NCI-H226 (cell line): Measurements from ENCODE around the gene PSTPIP2.
A peak's percentile ranks its signal among the peaks of the same experiment; 100 is the strongest.
"Not testable (repeated sequence)": the region's sequence is repeated elsewhere in the genome, so short reads cannot be mapped to it uniquely, and the experiment has no call there.

Source experiments
- DNase-seq: peaks from one replicate; pipeline ENCODE4 v3.0.0-alpha.2; 2015

The PSTPIP2 gene, protein sequence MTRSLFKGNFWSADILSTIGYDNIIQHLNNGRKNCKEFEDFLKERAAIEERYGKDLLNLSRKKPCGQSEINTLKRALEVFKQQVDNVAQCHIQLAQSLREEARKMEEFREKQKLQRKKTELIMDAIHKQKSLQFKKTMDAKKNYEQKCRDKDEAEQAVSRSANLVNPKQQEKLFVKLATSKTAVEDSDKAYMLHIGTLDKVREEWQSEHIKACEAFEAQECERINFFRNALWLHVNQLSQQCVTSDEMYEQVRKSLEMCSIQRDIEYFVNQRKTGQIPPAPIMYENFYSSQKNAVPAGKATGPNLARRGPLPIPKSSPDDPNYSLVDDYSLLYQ

DNA sequence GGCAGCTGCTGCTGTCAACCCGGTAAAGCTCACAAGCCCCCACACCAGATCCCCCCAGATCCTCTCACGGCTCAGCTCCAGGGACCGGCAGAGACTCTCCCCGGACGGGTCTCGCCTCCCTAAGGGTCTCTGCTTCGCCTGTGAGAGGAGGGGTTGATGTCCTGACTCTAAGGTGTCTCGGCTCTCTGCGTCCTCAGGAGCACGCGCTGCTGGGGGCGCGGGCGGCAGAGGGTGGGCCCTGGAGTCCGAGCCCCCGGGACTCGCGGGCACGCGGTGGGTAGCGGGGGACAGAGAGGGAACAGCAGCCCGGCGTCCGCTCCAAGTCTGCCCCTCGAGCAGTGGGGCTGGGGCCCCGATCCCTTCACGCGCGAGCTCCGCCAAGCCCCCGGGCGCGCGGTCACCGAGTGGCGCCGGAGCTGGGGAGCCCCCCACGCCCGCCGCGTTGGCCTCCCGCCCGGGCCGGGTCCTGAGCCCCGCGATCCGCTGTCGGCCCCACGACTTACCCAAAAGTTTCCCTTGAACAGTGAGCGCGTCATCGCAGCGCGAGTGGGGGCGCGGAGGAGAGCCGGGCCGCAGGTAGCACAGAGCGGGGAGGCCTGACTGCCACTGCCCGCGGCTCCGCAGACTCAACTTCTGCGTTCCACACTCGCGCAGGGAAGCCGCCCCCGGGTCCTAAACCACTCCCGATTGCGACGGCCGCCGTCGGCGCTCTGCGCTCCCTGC lies at the start of gene PSTPIP2:
PSTPIP2 (minus strand) TSS at position 608 of the 723 bp plus-strand sequence; CDS start at position 536, 72 bp downstream.
- DNase-seq: peak; percentile 39

DNA sequence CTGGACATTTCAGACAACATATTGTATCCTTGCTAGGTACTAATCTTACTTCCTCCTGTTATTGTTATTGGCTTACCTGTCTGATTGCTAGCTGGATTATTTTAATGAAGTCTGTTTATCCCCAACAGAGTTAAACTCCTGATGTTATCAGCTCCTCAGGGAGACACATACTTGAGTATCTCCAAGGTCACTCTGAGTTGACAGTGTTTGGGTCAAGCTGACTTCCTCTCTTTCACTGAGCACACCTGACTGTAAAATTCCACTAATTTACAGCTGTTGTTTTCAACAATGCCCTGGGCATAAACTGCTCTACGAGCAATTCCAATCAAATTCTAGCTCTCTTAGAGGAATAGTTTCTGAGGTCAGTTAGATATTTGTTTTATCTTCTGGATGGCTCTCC lies 41.7 kb upstream of the PSTPIP2 start:
- DNase-seq: no peak

DNA sequence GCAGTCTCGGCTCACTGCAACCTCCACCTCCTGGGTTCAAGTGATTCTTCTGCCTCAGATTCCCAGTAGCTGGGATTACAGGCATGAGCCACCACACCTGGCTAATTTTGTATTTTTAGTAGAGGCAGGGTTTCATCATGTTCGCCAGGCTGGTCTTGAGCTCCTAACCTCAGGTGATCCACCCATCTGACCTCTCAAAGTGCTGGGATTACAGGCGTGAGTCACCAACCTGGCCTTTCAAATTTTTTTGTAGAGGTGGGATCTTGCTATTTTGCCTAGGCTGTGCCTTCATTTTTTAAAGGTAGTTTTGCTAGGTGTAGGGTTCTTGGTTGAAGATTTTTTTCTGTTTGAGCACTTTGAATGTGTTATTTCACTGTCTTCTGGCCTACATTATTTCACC lies 38.3 kb upstream of the PSTPIP2 start:
- DNase-seq: no peak

DNA sequence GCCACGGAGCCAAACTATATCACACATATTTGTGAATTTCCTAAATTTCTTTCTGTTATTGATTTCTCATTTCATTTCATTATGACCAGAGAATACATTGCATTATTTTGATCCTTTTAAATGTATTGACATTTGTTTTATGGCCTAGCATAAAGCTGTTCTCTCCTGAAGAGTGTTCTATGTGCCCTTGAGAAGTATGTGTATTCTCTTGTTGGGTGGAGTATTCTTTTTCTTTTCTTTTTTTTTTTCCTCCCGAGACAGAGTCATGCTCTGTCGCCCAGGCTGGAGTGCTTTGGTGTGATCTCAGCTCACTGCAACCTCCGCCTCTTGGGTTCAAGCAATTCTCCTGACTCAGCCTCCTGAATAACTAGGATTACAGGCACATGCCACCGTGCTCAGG lies 37.3 kb upstream of the PSTPIP2 start:
- no peak for DNase-seq

DNA sequence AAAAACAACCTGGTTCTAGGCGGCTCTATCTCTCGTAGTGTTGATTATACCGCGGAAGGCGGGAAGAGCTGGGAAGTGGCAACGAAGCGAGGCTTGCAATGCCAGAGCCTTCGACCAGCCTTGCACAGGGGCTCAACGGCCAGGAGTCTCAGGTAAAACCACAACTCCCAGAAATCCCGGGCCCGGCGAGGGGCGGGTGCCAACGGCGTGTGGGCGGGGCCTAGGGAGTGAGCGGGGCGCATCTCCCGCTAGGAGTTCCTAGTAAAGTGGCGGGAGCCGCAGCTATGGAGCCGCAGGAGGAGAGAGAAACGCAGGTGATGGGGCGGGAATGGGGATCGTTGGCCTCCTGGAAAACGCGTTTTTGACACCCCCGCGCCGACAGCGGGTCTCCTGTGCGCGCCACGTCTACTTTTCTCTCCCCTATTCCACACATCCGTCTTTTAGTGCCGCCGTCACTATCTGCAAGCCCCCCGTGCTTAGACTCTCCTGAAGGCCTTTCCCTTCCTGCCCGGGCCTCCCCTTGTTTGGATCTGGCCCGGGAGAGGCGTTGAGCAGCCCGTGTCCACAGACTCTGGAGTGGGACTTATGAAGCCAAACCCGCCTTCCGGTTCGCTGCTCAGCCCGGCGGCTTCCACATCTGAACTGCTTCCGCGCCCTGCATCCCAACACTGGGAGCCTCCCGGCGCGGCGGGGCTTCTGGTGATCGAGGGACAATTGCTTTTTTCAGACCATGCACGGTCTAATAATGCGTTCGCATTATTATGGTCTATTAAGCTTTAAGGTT lies 32.3 kb upstream of the PSTPIP2 start, which contains the start of gene HAUS1:
HAUS1 (plus strand) TSS at position 258 of the 784 bp plus-strand sequence; CDS start at position 285, 27 bp downstream.
- DNase-seq: peak; percentile 71

DNA sequence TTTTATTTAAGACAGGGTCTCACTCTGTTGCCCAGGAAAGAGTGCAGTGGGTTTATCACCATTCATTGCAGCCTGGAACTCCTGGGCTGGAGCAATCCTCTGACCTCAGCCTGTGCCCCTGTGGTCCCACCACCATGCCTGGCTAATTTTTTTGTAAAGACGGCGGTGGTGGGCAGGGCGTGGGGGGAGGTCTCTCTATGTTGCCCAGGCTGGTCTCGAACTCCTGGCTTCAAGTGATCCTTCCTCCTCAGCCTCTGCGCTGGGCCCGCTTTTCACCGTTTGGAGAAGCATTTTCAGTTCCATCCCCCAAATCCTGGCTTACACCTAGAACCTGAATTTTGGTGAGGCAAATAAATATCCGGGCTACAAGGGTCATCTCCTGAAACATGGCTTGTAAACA lies 27.4 kb upstream of the PSTPIP2 start:
- DNase-seq: no peak

DNA sequence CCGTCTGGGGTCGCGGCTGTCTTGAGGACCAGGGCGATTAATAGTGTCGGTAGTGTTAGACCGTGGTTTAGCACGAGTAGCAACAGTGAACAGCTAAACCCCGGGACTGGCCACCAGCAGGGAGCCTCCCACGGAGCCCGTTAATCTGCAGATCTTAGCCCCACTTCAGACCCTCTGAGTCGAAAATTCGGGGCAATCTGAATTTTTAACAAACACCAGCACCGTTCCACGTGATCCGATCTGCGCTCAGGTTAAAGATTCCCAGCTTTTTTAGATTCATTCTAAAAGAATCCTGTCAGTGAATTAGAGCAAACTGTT lies 26.5 kb upstream of the PSTPIP2 start:
- no peak for DNase-seq

DNA sequence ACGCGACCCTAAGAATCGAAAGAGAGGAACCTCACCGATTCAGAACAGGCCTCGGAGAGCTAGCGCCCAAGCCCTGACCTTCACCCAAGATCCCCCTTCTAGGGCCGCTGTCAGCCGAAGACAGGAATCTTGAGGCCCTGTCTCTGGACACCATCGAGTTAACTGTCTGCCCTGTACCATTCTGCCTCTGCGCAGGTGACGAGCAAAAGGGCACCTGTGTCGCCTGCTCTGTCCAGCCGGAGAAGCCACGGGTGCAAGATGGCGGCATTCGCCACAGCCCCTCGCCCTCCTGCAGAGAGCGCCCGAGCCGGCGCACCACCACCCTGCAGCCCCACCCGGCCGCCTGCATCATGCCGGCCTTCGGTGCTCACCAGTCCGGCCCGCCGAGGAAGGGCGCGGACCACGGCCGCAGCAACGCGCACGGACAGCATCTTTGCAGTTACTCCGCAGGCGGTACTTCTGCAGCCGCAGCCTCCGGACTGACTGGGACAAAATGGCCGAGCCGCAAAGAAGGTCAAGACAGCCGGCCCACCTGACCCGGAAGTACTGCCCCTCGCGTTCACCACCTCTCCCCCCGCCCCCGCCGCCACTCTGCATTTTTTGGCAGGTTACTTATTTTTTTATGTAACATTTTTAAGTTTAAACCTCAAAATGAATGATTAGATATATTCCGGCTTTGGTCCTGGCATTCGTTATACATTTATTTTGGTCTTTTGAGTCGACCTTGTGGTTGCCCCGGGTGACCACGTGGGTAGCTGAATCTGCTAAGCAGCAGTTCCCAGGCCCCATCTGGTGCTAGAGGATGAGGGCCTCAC lies 25.9 kb upstream of the PSTPIP2 start, which contains the start of gene ATP5F1A:
ATP5F1A (minus strand) TSS at position 496 of the 815 bp plus-strand sequence; CDS start at position 431, 65 bp downstream.
- DNase-seq: peak; percentile 68

DNA sequence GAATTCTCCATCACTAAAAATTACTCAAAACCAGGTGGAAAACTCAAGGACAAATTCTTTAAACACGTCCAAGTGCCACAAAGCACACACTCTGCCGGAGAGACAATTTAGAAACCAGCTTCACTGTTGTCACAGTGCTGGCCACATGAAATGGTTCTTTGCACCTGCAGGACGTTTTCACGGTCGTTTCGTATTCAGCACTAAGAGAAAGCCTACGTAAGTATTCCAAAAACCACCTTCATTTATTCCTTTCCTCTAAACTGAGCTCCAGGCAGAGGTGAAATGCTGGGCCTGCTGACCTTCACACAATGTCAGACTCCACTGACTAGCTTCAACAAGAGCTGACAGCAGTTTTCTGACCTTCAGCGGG lies 25.4 kb upstream of the PSTPIP2 start:
- DNase-seq: no peak

DNA sequence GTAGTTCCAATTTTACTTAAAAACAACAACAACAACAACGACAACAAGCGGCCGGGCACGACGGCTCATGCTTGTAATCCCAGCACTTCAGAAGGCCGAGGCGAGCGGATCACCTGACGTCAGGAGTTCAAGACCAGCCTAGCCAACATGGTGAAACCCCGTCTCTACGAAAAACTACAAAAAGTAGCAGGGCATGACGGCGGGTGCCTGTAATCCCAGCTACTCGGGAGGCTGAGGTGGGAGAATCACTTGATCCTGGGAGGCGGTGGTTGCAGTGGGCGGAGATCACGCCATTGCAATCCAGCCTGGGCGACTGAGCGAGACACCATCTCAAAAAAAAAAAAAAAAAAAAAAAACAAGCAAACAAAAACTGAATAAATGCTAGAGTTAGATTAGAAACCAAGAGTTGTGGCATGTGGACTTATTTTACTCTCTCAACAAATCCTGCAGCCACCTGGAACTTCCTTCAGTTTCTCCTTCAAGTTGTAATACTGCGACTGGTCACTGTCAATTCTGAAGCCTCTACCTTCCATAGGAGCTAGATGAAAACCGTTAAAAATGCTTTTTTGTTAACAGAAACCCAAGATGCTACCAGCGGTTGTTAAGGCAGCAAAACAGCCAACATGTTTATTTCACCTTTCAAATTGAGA lies 24.7 kb upstream of the PSTPIP2 start:
- no peak for DNase-seq

DNA sequence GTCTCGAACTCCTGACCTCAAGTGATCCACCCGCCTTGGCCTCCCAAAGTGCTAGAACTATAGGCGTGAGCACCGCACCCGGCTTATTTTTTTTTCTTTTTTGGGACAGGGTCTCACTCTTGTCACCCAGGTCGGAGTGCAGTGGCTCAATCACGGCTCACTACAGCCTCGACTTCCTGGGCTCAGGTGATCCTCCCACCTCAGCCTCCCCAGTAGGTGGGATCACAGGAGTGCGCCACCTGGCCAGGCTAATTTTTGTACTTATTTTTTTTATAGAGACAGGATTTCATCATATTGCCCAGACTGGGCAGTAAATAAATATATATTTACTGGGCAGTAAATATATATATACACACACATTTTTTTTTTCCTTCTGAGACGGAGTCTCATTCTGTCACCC lies 23.5 kb upstream of the PSTPIP2 start:
- DNase-seq: no peak

DNA sequence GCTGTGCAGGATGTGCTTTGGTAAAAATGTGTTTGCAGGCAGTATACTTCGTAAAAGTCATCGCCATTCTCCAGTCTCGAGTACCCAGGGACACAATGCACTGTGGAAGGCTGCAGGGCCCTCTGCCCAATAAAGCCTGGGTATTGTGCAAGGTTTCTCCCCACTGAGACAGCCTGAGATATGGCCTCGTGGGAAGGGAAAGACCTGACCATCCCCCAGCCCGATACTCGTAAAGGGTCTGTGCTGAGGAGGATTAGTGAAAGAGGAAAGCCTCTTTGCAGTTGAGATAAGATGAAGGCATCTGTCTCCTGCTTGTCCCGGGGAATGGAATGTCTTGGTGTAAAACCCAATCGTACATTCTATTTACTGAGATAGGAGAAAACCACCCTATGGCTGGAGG lies 16.4 kb upstream of the PSTPIP2 start:
- DNase-seq: not testable (repeated sequence)

DNA sequence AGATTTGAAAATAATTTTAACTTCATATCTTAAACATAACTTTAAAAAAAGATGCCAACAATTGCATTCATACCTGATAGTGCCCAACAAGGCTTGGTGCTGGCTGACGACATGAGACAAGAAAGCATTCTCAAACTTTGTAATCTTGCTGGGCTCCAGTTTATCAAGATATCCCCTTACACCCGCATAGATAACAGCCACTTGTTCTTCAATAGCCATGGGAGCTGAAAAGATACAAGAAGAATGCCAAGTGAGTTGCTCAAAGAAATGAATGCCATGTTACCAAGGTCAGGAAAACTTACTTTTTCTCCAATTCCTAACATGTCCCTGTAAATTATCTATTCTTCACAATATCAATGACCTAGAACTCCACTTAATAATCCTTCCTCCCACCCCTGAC lies 12.4 kb upstream of the PSTPIP2 start:
- DNase-seq: no peak

DNA sequence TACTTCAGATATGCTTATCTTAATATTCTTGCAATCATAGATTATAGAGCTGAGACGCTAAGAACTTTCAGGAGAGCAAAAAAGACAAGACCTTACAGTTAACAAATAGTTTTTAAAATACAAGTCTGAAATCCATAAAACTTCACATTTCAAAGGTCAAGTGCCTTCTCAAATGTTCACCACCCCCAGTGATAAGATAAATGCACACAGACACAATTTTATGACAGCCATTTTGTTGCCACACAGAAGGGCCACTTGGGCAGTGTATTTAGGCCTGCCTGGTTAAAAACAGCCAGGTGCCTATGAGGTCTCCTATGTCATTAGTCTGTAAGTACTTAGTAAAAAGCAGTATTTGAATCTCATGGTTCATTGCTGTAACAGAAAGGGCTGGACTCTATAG lies 8.1 kb upstream of the PSTPIP2 start:
- no peak for DNase-seq

DNA sequence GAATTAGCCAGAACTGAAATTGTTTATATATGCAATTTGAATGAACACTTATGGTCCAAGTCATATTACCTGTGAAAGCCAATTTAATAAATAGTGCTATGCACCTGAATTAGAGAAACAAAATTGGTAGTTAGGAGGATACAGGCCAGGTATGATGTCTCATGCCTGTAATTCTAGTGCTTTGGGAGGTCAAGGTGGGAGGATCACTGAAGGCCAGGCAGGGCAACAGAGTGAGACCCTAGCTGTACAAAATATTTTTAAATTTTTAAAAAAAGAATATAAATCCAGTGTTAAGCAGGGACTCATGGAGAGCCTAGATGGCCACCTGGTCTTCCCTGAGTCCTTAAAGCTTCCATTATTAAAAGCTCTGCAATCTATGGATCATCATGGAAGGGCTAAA lies 7.3 kb upstream of the PSTPIP2 start:
- DNase-seq: no peak

DNA sequence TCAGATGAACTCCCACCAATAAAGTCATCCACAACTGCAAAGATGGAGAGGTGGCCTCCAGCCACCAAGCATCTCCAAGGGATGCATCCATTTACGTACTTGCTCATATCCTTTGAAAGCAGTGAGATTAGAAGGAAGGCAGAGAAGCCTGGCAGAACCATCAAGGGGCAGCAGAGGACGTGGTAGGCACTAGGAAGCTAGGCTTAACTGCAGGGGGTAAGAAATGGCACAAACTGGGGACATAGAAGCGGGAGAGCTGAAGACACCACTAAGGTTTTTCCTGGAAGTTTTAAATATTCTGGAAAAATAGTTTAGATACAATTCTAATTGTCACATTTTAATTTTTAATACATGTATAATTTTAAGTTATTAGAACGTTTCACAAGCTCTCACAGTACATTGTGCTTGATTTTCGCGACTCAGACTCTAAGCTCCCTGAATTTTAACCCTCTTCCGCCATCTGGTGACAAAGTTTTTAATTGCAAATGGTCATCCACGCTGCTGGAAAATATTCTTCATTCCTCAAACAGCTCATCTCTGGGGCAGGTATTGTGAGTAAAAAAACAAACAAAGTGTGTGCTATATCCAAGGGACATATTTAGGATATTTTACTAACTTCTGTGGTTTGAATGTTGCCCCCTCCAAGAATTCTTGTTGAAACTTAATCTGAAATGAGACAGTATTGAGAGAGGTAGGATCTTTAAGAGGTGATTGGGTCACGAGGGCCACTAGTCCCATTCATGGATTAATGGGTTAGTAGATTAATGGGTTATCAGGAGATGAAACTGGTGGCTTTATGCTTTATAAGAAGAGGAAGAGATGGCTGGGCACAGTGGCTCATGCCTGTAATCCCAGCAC lies 1.6 kb upstream of the PSTPIP2 start:
- peak; percentile 41 for DNase-seq

DNA sequence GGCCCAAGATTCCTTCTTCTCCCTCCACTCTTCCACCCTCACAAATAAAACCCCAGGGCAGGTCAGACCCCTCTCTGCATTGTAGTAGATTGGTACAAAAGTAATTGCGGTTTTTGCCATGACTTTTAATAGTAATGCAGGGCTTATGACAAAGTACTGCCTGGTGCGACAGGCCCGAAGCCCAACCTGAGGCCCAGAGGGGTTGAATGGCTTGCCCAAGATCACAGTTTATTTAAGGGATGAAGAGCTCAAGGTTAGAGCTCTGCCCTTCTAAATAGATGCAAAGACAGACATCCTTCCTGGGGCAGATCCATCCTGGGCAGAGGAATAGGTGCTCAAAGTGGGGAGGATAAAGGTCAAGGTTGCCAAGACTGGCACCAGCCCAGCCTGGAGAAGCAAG lies 899 bp upstream of the PSTPIP2 start:
- DNase-seq: no peak

DNA sequence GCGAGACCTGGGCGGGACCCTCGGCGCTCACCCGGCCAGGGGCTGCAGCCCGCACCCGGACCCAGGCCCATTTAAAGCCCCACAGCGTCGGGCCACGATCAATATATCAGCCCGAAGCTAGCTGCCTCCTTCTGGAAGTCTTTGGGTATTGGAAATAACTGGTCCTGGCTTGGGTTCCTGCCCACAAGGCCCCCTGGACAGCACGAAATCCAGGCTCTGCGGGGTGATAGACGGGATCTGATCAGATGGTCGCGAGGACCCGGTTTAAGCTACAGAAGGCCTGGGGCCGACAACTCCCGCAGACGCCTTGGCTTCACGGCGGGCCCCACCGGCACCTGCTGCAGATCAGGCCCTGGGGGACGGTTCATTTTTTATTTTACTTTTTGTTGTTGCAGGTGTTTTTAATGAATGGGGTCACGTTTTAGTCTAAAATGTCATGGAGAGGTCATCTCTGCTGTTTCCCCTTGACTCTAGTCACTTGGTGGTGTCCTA lies 362 bp upstream of the PSTPIP2 start:
- no peak for DNase-seq

DNA sequence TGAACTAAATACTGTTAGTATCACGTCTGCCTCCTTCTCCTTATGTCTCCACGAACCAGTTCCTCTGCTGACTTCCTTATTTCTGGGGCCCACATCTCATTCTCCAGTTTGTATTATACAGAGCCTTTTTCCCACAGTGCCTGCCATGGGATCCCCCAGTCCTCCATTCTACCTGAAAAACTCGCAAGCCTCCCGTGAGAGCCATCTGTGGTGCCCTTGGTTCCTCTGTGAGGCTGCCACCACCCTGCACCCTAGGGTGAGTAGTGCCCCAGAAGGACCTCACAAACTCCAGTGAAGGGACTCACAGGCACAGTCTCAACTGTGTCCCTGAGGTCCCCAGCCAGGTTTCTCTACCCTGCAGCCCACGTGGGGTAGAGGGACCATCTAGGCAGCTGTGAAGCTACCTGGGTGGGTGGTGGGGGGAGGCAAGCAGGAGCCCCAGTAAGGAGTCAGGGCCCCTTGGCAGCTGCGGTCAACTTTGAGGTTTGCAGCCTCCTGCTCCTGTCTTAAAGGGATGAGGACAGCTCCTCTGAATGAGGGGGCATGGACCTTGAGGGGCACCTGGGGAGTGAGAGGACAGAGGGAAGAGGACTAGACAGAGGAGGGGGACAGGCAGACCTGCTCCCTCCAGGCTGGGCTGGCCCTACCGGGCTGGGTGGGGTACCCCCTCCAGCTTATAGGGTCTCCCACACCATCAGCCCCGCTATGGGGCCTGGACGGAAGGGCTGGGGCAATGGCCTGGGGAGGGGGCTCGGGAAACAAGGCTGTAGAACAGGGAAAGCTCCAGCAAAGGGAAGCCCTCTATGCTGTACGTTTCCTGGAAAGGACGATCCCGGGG lies 1.0 kb downstream of the PSTPIP2 start:
- no peak for DNase-seq

DNA sequence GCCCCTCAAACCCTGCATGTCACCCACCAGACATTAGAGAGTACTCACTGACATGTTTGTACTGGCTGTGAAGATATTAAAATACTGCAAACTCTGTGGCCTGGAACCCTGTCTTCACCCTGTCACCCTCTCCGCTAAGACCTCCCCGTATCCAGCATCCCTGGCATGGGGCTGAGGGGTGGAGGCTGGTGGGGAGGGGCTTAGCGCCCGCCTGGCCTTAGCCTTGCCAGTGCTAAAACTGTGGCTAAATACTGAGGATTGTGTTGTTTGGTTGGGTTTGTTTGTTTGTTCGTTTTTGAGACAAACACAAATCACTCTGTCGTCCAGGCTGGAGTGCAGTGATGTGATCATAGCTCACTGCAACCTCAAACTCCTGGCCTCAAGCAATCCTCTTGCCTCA lies 1.8 kb downstream of the PSTPIP2 start:
- DNase-seq: no peak
